A673 (cell line): ENCODE results near the gene MARK2. TPM values are rescaled to one million over a fixed set of nuclear protein-coding genes. Genes with fewer than 3 reads are reported as not detected.

Experiments used
- BruUV-seq: library from RNA; stranded (reverse); fragments of 400-500 nt; replicated peaks from 2 replicates; lab custom pipeline; 2021; lab: Mats Ljungman, UMichigan
- CTCF ChIA-PET: fragments of 300-600 bp; sonication (Branson Sonifier 250); formaldehyde crosslinking; loops from one replicate; lab custom pipeline; 2022; ENCODE audit warnings: antibody characterized with exemption; lab: Charles Lee
- POLR2A ChIA-PET: fragments of 300-600 bp; sonication (Branson Sonifier 250); formaldehyde crosslinking; loops from one replicate; lab custom pipeline; 2022; ENCODE audit warnings: antibody characterized with exemption; ENCODE audit not compliant: low non-redundant PET; lab: Charles Lee
- DNase-seq: peaks from one replicate; pipeline ENCODE4 v3.0.0-alpha.2; 2015; ENCODE audit warnings: low spot score
- H3K27ac ChIP-seq: fragments of 200-600 bp; sonication (generic); 2 replicates; pipeline ENCODE4 v1.5.1; 2016; ENCODE audit warnings: mixed run types, low read depth, mild to moderate bottlenecking, mixed read lengths, antibody characterized with exemption, low read length; ENCODE audit not compliant: poor library complexity, severe bottlenecking
- H3K27me3 ChIP-seq: fragments of 200-600 bp; sonication (generic); replicated peaks from 2 replicates; pipeline ENCODE4 v1.6.1; 2017; ENCODE audit warnings: mixed run types, low read depth, mild to moderate bottlenecking, mixed read lengths, antibody characterized with exemption, low read length; ENCODE audit not compliant: insufficient read depth, poor library complexity
- H3K36me3 ChIP-seq: fragments of 200-600 bp; sonication (generic); 2 replicates; pipeline ENCODE4 v1.6.1; 2016; ENCODE audit warnings: mixed run types, mild to moderate bottlenecking, mixed read lengths, antibody characterized with exemption, low read length; ENCODE audit not compliant: insufficient read depth, poor library complexity, severe bottlenecking
- H3K4me1 ChIP-seq: fragments of 200-600 bp; sonication (generic); 2 replicates; pipeline ENCODE4 v1.6.1; 2017; ENCODE audit warnings: mixed run types, mild to moderate bottlenecking, mixed read lengths, antibody characterized with exemption, low read length; ENCODE audit not compliant: insufficient read depth, poor library complexity, severe bottlenecking
- H3K4me3 ChIP-seq: fragments of 200-600 bp; sonication (generic); 2 replicates; pipeline ENCODE4 v1.5.1; 2016; ENCODE audit warnings: low read depth, mixed run types, mild to moderate bottlenecking, mixed read lengths, low read length; ENCODE audit not compliant: poor library complexity, severe bottlenecking
- H3K9me3 ChIP-seq: fragments of 200-600 bp; sonication (generic); 2 replicates; pipeline ENCODE4 v1.6.1; 2016; ENCODE audit warnings: mixed run types, low read depth, mild to moderate bottlenecking, mixed read lengths, antibody characterized with exemption, low read length; ENCODE audit not compliant: poor library complexity, severe bottlenecking
- EZH2 ChIP-seq: fragments of 200-600 bp; sonication (generic); IDR thresholded peaks from 2 replicates; pipeline ENCODE4 v1.6.1; 2017; ENCODE audit warnings: borderline replicate concordance, low read depth, mild to moderate bottlenecking, mixed read lengths, antibody characterized with exemption, low read length; ENCODE audit not compliant: poor library complexity, severe bottlenecking
- intact Hi-C: fragments of 100-400 bp; cut with micrococcal nuclease; formaldehyde crosslinking; loops from one replicate; pipeline ENCODE4 v1.10.0; 2022; ENCODE audit not compliant: unreplicated experiment
- total RNA-seq: library from RNA; stranded (reverse); gene quantifications from 2 replicates; pipeline ENCODE4 v1.2.3, GENCODE V29; 2021
- TF ChIP-seq, protein P1 (sequence below): fragments of 300-800, 200-600 bp; sonication (generic); conservative IDR thresholded peaks from 2 replicates; pipeline ENCODE4 v1.5.1; 2017; ENCODE audit warnings: low read depth, mild to moderate bottlenecking, antibody characterized with exemption, low read length, moderate library complexity, mixed read lengths

The MARK2 gene
- total RNA-seq, 1 experiment from 2014 or later, result 61.7 TPM

DNA sequence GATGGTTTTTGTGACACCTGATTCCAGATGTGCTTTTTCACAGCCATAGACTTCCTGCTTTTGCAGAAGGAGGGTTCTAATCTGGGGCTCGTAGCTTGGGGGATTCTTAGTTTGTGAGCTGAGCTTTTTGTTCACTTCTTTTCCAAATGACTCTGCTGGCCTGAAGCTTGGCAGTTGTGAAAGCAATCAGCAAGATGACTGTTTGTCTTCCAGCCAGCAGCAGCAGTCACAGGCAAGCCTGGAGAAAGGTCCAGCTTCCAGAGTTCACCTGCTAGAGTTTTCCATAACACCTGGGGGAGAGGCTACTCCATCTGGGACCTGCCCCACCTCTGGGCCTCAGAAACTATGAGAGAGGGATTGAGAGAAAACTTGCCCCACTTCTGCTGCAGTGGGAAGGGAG is 4.1 kb downstream of the MARK2 start:
- peaks cover 16% of the 10 kb centered on the region for H3K36me3 ChIP-seq
- CTCF ChIA-PET, result no interaction called here
- intact Hi-C loops, result no loop called here
- no peak for DNase-seq
- no peak for TF ChIP-seq EZH2
- TF ChIP-seq, protein P1, sequence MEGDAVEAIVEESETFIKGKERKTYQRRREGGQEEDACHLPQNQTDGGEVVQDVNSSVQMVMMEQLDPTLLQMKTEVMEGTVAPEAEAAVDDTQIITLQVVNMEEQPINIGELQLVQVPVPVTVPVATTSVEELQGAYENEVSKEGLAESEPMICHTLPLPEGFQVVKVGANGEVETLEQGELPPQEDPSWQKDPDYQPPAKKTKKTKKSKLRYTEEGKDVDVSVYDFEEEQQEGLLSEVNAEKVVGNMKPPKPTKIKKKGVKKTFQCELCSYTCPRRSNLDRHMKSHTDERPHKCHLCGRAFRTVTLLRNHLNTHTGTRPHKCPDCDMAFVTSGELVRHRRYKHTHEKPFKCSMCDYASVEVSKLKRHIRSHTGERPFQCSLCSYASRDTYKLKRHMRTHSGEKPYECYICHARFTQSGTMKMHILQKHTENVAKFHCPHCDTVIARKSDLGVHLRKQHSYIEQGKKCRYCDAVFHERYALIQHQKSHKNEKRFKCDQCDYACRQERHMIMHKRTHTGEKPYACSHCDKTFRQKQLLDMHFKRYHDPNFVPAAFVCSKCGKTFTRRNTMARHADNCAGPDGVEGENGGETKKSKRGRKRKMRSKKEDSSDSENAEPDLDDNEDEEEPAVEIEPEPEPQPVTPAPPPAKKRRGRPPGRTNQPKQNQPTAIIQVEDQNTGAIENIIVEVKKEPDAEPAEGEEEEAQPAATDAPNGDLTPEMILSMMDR, result no peak
- H3K27me3 ChIP-seq, result no peaks in the 10 kb centered on the region
- POLR2A ChIA-PET, result interaction anchor here (0.7 kb wide), 1 partner anchor 395 kb away, joined by 3 read pairs; no protein-coding TSS in a partner anchor
- peaks cover 30% of the 10 kb centered on the region for H3K4me1 ChIP-seq
- no peak overlapping the region for H3K4me3 ChIP-seq
- no TSS peak for BruUV-seq
- no peaks in the 10 kb centered on the region for H3K9me3 ChIP-seq
- H3K27ac ChIP-seq, result no peak overlapping the region

DNA sequence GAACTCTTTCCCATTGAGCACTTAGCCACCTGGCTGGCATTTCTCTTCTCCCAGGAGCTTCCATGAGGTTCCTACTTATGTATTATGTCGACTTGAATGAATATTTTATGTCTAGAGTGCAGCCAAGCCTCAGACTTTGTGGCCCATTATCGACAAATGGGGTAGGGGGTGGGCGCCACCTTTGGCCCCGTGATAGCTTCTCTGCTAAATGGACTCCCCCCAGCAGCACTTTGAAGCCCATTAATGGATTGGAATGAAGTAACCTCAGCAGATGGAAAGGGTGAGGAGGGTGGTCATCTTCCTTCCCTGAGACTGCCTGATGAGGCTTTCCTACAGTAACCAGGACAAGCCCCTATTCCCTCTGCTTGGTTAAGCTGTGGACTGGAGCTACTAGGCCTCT is 5.9 kb downstream of the MARK2 start:
- no TSS peak for BruUV-seq
- DNase-seq, result no peak
- TF ChIP-seq, protein P1, result no peak
- no peak for TF ChIP-seq EZH2
- Histone ChIP-seq H3K9me3 (no peaks in the 10 kb centered on the region), H3K27me3 (no peaks in the 10 kb centered on the region), H3K27ac (peak overlapping the region; percentile 37), H3K4me1 (peaks cover 26% of the 10 kb centered on the region), H3K4me3 (no peak overlapping the region), H3K36me3 (peaks cover 16% of the 10 kb centered on the region)
- ChIA-PET CTCF (no interaction called here), POLR2A (interaction anchor here (0.6 kb wide), 1 partner anchor 167 kb away, joined by 4 read pairs; no protein-coding TSS in a partner anchor)
- intact Hi-C loops, result no loop called here

DNA sequence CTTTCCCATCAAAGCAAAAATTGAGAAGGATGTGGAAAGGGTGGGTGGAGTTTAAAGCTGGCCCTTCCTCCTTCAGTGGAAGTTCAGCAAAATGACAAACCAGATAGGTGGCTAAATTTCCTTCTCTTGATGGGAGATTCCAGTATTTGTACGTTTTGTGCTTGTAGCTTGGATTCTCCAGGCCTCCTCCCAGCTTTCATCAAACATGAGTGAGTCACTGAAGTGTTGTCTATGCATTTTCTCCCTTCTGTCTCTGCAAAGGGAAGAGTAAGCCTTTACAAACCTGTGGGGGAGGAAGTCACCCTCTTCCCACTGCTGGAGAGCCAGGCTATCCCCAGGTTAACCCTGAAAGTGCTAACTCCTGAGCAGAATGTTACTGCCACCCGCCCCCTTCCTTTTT is 6.4 kb downstream of the MARK2 start:
- H3K27me3 ChIP-seq, result no peaks in the 10 kb centered on the region
- H3K27ac ChIP-seq, result peak overlapping the region; percentile 37
- peaks cover 16% of the 10 kb centered on the region for H3K36me3 ChIP-seq
- no peaks in the 10 kb centered on the region for H3K9me3 ChIP-seq
- intact Hi-C loops, result no loop called here
- ChIA-PET POLR2A (no interaction called here), CTCF (no interaction called here)
- H3K4me1 ChIP-seq, result peaks cover 24% of the 10 kb centered on the region
- DNase-seq, result no peak
- no TSS peak for BruUV-seq
- no peak overlapping the region for H3K4me3 ChIP-seq
- TF ChIP-seq, protein P1, result no peak
- no peak for TF ChIP-seq EZH2
